GM19372 (cell line): ENCODE measurements around the gene LSP1.
A peak's percentile ranks its signal among the peaks of the same experiment; 100 is the strongest.
"Not testable (repeated sequence)": the region's sequence is repeated elsewhere in the genome, so short reads cannot be mapped to it uniquely, and the experiment has no call there.

Experiments used
- ATAC-seq: cut with Tn5 transposase; IDR thresholded peaks from one replicate; pipeline ENCODE4 v1.9.1; 2021; ENCODE audit warnings: mild to moderate bottlenecking, low read depth, moderate library complexity; ENCODE audit not compliant: unreplicated experiment

LSP1 gene

GRCh38 chr11:1875093-1875850 is 22.4 kb downstream of the LSP1 start:
- no peak for ATAC-seq

GRCh38 chr11:1875851-1876301 is 23.0 kb downstream of the LSP1 start:
- ATAC-seq = not testable (repeated sequence)

- no peak for ATAC-seq
These were observed 23.6 kb downstream of the LSP1 start for GRCh38 chr11:1876361-1877063.

- ATAC-seq = no peak
These were observed 24.6 kb downstream of the LSP1 start for GRCh38 chr11:1877211-1878136.

- no peak for ATAC-seq
These were observed 25.5 kb downstream of the LSP1 start for GRCh38 chr11:1878137-1879031.

GRCh38 chr11:1879342-1879940 is 26.6 kb downstream of the LSP1 start:
- no peak for ATAC-seq

GRCh38 chr11:1879941-1880720 is 27.2 kb downstream of the LSP1 start:
- ATAC-seq = no peak

- no peak for ATAC-seq
These were observed 28.0 kb downstream of the LSP1 start for GRCh38 chr11:1880746-1881441.

- ATAC-seq = no peak
These were observed 28.8 kb downstream of the LSP1 start for GRCh38 chr11:1881442-1882264.

GRCh38 chr11:1882265-1883238 is 29.7 kb downstream of the LSP1 start:
- peak; percentile 51 for ATAC-seq

GRCh38 chr11:1883346-1884302 is 30.7 kb downstream of the LSP1 start:
- ATAC-seq = no peak

GRCh38 chr11:1884303-1884700 is 31.4 kb downstream of the LSP1 start:
- no peak for ATAC-seq

GRCh38 chr11:1886551-1886950 is 33.7 kb downstream of the LSP1 start:
- not testable (repeated sequence) for ATAC-seq

GRCh38 chr11:1887451-1888346 is 34.8 kb downstream of the LSP1 start:
- ATAC-seq = no peak
